Keratinocyte (primary cell): Measurements from ENCODE around the gene USP46. TPM values are rescaled to one million over a fixed set of nuclear protein-coding genes. Genes with fewer than 3 reads are reported as not detected.

ENCODE experiments used
- DNase-seq: peaks from one replicate; pipeline ENCODE4 v3.0.0-alpha.2; 2011; ENCODE audit warnings: low read depth, missing footprints, low spot score
- FAIRE-seq: peaks from 2 replicates; lab custom pipeline; 2011; peaks lifted over from hg19 to GRCh38; lab: Jason Lieb, UNC
- H2AFZ ChIP-seq: 2 replicates; pipeline ENCODE4 v1.6.0; 2012; ENCODE audit warnings: low read length, control low read depth, inconsistent platforms; ENCODE audit not compliant: control insufficient read depth
- H3K27ac ChIP-seq: 2 replicates; pipeline ENCODE4 v1.5.1; 2011; ENCODE audit warnings: low read length; ENCODE audit not compliant: control insufficient read depth, insufficient read depth
- H3K27me3 ChIP-seq: 3 replicates; pipeline ENCODE4 v1.6.0; 2011; ENCODE audit warnings: low read length; ENCODE audit not compliant: control insufficient read depth, insufficient read depth; ENCODE audit errors: extremely low read depth
- H3K36me3 ChIP-seq, 2 experiments: 2 replicates in 1 of 2; 3 replicates in 1 of 2; pipeline ENCODE4 v1.5.1; 2011; ENCODE audit warnings: low read length in 2 of 2, mild to moderate bottlenecking in 1 of 2; ENCODE audit not compliant: control insufficient read depth in 2 of 2, insufficient read depth in 2 of 2; ENCODE audit errors: extremely low read depth in 1 of 2
- H3K4me1 ChIP-seq: 3 replicates; pipeline ENCODE4 v1.5.1; 2011; ENCODE audit warnings: low read length; ENCODE audit not compliant: control insufficient read depth, insufficient read depth; ENCODE audit errors: extremely low read depth
- H3K4me2 ChIP-seq: 3 replicates; pipeline ENCODE4 v1.6.0; 2011; ENCODE audit warnings: low read depth, low read length; ENCODE audit not compliant: control insufficient read depth, insufficient read depth; ENCODE audit errors: extremely low read depth
- H3K4me3 ChIP-seq, 3 experiments: fragments of 200-600 bp in 1 of 3; sonication (generic) in 1 of 3; 2 replicates in 2 of 3; 3 replicates in 1 of 3; pipeline ENCODE4 v1.5.1; 2011 to 2016; ENCODE audit warnings: low read length in 3 of 3, mild to moderate bottlenecking in 3 of 3, control low read depth in 2 of 3, inconsistent platforms in 1 of 3, low read depth in 1 of 3, mixed read lengths in 1 of 3, mixed run types in 1 of 3, moderate library complexity in 1 of 3; ENCODE audit not compliant: control insufficient read depth in 2 of 3, insufficient read depth in 2 of 3; ENCODE audit errors: extremely low read depth in 1 of 3
- H3K79me2 ChIP-seq: 2 replicates; pipeline ENCODE4 v1.6.0; 2012; ENCODE audit warnings: low read length; ENCODE audit not compliant: control insufficient read depth, insufficient read depth
- H3K9ac ChIP-seq: 3 replicates; pipeline ENCODE4 v1.6.0; 2011; ENCODE audit warnings: low read length; ENCODE audit not compliant: control insufficient read depth, insufficient read depth; ENCODE audit errors: extremely low read depth
- H3K9me1 ChIP-seq: 3 replicates; pipeline ENCODE4 v1.6.0; 2011; ENCODE audit warnings: low read length; ENCODE audit not compliant: control insufficient read depth, insufficient read depth; ENCODE audit errors: extremely low read depth
- H3K9me3 ChIP-seq: 2 replicates; pipeline ENCODE4 v1.5.1; 2012; ENCODE audit warnings: low read depth, low read length; ENCODE audit not compliant: control insufficient read depth
- H4K20me1 ChIP-seq: 3 replicates; pipeline ENCODE4 v1.6.0; 2011; ENCODE audit warnings: low read length; ENCODE audit not compliant: control insufficient read depth, insufficient read depth; ENCODE audit errors: extremely low read depth
- EZH2 ChIP-seq: IDR thresholded peaks from one replicate; pipeline ENCODE4 v1.6.1; 2012; ENCODE audit warnings: inconsistent platforms, mild to moderate bottlenecking, low read length, moderate library complexity
- dilution Hi-C: fragments of 300-500 bp; cut with MboI; formaldehyde crosslinking; loops from one replicate; pipeline ENCODE4 v1.7.0; 2020; ENCODE audit warnings: low sequenced_read_pairs; ENCODE audit not compliant: extremely low pct_ligation_motif_present
- polyA plus RNA-seq, 5 experiments: library from polyadenylated mRNA; depleted of rRNA in 3 of 5; stranded (reverse) in 3 of 5; stranded (forward) in 1 of 5; unstranded in 1 of 5; fragments of >200 nt; gene quantifications; 1 replicate in 1 of 5; 2 replicates in 3 of 5; 3 replicates in 1 of 5; pipeline versions ENCODE4 v1.2.1 to v1.2.3, GENCODE V29; 2011 to 2012; ENCODE audit warnings: missing spikeins in 2 of 5, low read depth in 1 of 5, low replicate concordance in 1 of 5
- TF ChIP-seq, protein P1 (sequence below), 3 experiments: IDR thresholded peaks in 1 of 3; conservative IDR thresholded peaks in 1 of 3; optimal IDR thresholded peaks in 1 of 3; 2 replicates in 2 of 3; 3 replicates in 1 of 3; pipeline versions ENCODE3 to v1.5.1; 2011; ENCODE audit warnings: low read length in 3 of 3, mild to moderate bottlenecking in 3 of 3, moderate library complexity in 2 of 3, control low read depth in 1 of 3, inconsistent platforms in 1 of 3; ENCODE audit not compliant: insufficient read depth in 2 of 3; ENCODE audit errors: extremely low read depth in 1 of 3

The USP46 gene
- polyA plus RNA-seq, 1 donor (not counting 4 experiments of a cell fraction or from before 2014, with no cell fraction given): 20.4 TPM

DNA sequence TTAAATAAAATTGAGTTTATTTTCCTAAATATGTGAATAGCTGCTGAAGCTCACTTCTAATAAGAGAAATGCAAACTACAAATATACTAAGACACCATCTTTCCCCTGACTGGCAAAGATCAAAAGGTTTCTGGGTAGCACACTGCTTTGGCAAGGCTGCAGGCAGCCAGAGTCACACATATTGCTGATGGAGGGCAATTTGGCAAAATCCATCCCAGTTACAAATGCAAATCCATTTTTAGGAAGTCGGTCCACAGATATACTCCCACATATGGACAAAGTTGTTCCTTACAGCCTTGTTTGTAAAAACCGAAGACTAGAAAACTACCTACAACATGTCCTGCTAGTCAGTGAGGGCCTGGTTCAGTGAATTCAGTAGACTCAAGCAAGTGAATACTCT is 12.4 kb downstream of the USP46 start:
- Histone ChIP-seq H3K79me2 (peaks cover 64% of the 10 kb centered on the region), H3K9me1 (no peaks in the 10 kb centered on the region), H3K4me3 (no peak overlapping the region), H3K27ac (no peak overlapping the region), H3K9me3 (no peaks in the 10 kb centered on the region), H4K20me1 (no peaks in the 10 kb centered on the region), H3K4me2 (no peak overlapping the region), H2AFZ (no peak overlapping the region), H3K9ac (no peak overlapping the region), H3K27me3 (no peaks in the 10 kb centered on the region), H3K36me3 (no peaks in the 10 kb centered on the region), H3K4me1 (peaks cover 8% of the 10 kb centered on the region)
- FAIRE-seq: no peak
- DNase-seq: no peak
- TF ChIP-seq, protein P1, sequence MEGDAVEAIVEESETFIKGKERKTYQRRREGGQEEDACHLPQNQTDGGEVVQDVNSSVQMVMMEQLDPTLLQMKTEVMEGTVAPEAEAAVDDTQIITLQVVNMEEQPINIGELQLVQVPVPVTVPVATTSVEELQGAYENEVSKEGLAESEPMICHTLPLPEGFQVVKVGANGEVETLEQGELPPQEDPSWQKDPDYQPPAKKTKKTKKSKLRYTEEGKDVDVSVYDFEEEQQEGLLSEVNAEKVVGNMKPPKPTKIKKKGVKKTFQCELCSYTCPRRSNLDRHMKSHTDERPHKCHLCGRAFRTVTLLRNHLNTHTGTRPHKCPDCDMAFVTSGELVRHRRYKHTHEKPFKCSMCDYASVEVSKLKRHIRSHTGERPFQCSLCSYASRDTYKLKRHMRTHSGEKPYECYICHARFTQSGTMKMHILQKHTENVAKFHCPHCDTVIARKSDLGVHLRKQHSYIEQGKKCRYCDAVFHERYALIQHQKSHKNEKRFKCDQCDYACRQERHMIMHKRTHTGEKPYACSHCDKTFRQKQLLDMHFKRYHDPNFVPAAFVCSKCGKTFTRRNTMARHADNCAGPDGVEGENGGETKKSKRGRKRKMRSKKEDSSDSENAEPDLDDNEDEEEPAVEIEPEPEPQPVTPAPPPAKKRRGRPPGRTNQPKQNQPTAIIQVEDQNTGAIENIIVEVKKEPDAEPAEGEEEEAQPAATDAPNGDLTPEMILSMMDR (optimal IDR thresholded peaks at IDR 0.05 in 1 of 3, IDR thresholded peaks at IDR 0.05 in 1 of 3, conservative IDR thresholded peaks at IDR 0.05 in 1 of 3; ENCODE audit: extremely low read depth in 1 of 3, insufficient read depth in 2 of 3, low read length in 3 of 3): no peak
- TF ChIP-seq EZH2: no peak
- dilution Hi-C loops: no loop called here

DNA sequence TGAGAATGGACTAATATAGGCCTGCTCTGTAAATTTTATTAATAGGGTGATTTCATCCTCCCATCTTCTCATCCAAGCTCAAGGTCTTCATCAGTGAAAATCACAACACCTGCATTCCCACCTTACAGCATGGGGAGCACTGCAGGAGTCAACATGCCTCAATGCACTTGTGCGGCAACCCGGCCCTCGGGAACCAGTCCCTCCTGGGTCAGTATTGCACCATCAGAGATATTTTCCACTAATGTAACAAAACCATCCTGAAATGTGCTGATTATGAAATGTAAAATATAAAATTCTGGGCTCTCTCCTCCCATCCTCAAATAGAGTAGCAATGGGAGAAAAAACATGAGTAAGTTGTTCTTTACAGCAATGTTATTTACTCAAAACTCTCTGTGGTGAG is 13.0 kb downstream of the USP46 start:
- no peak for FAIRE-seq
- H3K9me3 ChIP-seq: no peaks in the 10 kb centered on the region
- DNase-seq: no peak
- H4K20me1 ChIP-seq: no peaks in the 10 kb centered on the region
- no peak overlapping the region for H3K27ac ChIP-seq
- dilution Hi-C loops: no loop called here
- H3K9ac ChIP-seq: no peak overlapping the region
- no peak for TF ChIP-seq EZH2
- TF ChIP-seq, protein P1 (optimal IDR thresholded peaks at IDR 0.05 in 1 of 3, IDR thresholded peaks at IDR 0.05 in 1 of 3, conservative IDR thresholded peaks at IDR 0.05 in 1 of 3; ENCODE audit: extremely low read depth in 1 of 3, insufficient read depth in 2 of 3, low read length in 3 of 3): no peak
- no peaks in the 10 kb centered on the region for H3K9me1 ChIP-seq
- H3K4me1 ChIP-seq: peaks cover 15% of the 10 kb centered on the region
- H3K4me2 ChIP-seq: no peak overlapping the region
- H3K4me3 ChIP-seq: no peak overlapping the region
- peaks cover 60% of the 10 kb centered on the region for H3K79me2 ChIP-seq
- H3K27me3 ChIP-seq: no peaks in the 10 kb centered on the region
- no peak overlapping the region for H2AFZ ChIP-seq
- H3K36me3 ChIP-seq: no peaks in the 10 kb centered on the region
